GM19193 (cell line): ENCODE data around the gene PTCD2.

Experiments used
- POLR2A ChIP-seq: IDR thresholded peaks from 4 replicates; pipeline ENCODE4 v1.6.1; 2011; ENCODE audit not compliant: insufficient read depth, insufficient read length; ENCODE audit errors: extremely low read depth

Gene PTCD2

DNA sequence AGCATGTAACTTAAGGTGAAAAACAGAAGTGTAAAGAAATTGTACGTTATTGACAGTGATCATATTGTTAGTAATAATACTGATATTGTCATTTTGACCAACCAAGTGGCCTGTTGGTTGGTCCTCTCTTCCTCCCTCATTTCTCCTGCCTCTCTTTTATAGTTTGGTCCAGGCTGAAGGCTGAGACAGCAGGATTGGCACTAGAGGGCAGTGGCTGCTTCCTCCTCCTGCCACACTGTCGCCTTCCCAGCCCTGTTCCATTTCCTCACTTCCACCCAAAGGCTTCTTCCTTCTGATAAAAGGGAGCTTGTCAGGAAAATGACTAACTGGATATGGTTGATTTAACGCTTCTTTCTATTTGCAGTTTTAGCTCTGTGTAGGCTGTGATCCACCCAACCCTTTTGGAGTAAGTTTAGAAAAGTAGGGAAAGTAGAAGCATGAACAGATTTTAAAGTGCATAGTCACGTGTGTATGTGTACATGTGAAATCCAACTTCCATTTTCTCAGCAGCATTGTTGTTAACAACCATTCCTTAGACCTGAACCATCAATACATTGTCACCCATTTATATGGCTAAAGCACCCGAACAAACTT, 35.6 kb downstream of the PTCD2 start:
- TF ChIP-seq POLR2A = no peak

DNA sequence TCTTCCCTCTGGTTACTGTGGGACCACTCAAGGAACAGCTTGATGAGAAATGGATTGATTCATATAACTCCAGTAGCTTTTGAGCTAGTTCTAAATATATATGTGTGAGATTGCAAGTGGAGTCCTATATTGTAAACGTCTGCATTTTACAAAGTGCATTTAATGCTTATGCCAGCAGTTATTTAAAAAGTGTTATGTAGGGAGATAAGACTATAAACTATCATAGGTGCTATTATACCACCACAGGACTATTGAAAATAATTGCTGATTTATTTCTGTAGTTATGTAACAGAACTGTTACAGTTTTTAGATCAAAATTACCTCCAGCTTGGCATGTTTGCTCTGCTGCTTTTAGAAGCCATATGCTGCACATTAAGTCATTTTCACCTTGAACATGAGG, 36.2 kb downstream of the PTCD2 start:
- TF ChIP-seq POLR2A = no peak

GRCh38 chr5:72358925-72359324, 38.8 kb downstream of the PTCD2 start:
- TF ChIP-seq POLR2A = no peak

DNA sequence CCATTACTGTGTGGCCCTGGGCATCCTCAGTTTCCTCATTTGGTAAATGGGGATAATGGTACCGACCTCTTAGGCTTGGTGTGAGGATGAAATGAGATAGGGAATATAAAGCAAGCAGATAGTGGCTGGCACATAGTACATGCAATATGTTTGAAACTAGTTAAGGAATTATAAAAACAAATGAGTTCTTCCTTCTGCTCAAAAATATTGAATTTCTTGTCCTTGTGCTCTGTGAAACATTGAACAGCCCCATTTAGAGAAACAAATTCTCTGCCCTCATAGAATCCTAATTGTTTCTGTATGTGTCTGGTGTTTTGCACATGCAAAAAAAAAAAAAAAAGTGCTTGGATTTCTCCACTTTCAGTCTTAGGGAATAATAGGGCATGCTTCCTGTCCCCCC, 39.7 kb downstream of the PTCD2 start:
- no peak for TF ChIP-seq POLR2A

DNA sequence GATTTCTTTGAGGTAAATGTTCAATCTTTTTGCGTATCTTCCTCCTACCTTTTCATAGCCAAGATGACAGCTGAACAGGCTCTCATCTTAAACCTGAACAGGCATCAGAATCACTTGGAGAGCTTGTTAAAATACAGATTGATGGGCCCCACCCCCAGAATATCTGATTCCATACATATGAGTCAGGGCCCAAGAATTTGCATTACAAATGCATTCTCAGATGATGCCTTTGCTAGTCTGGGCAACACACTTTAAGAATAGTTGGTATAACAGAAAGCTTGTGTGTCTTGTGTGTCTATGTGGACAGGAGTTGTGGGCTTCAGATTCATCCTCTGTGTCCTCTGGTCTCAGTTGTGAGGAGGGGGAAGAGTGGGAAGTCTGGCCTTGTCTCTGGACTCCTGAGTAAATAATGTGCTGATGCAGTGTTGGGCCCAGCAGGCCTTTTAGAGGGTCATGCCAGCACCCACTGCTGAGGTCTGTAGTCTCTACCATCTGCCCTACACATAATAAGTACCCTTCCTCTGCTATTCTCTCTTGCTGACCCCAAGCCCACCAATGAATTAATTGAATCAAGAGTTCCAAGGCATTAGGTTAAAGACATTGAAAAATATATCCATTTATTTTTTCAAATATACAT, 43.1 kb downstream of the PTCD2 start:
- no peak for TF ChIP-seq POLR2A

DNA sequence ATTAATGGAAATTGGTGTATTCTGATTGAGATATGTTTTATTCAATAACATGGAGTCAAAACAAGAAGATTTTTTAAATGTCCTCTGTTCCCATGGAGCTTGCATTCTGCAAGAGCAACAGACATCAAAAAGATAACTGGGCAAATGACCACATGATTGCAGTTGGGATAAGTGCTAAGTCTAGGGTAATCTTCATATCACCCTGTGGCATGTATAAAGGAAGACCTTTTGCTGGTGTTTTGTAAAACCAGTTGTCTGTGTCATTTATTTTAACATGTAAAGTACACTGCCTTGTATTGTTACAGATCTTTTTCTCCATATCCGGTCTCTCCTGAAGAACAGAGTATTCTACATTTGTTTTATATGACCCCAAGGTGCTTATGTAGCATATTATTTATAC, 44.0 kb downstream of the PTCD2 start:
- no peak for TF ChIP-seq POLR2A

- TF ChIP-seq POLR2A = no peak
Observed at GRCh38 chr5:72364951-72365350, 44.8 kb downstream of the PTCD2 start.

DNA sequence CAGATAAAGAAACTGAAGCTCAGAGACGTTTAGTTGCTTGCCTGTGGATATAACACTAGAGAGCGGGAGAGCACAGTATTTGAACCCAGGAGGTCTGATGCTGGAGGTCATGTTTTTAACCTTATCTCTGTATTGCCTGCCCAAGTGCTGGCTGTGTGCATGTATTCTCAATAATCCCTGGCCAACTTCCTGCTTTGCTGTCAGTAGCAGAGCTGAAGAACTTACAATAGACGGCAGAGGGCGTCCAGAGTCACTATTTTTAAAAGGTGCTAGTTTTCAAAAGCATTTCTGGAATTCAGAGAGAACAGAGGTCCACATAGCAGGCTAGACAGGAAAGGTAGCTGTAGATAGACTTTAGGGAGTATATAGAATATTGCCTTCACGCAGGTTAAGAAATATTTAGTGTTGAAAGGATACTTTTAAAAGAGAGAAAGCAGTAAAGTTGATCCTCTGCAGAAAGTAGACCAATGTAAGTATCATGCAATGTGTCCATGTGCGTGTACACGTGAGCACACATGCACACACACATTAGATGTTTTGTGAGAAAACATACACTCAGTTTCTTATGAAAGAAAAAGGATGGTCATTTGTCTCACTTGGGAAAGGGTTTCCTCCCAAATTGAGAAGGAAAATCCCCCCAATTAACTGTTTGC, 46.3 kb downstream of the PTCD2 start:
- TF ChIP-seq POLR2A = no peak

- TF ChIP-seq POLR2A = no peak
Observed at GRCh38 chr5:72368271-72368670, 48.1 kb downstream of the PTCD2 start.

- TF ChIP-seq POLR2A = no peak
Observed at GRCh38 chr5:72369301-72369700, 49.1 kb downstream of the PTCD2 start.

DNA sequence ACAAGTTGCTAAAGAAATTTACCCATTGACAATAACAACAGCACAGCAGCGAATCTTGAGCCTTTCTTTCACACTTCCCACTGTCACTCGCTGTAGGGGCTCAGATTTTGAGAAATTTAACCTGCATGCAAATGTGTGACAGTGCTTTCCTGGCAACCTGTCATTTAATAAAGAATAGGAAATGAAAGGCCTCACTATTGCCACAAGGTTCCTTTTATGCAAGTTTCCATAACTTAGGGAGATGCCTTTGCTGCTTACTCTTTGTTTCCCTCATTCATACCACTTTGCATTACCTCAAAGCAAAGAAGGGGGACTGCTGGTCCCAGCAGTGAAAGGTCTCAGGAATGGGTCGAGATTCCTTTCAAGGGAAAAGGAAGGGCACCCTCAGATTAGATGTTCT, 49.5 kb downstream of the PTCD2 start:
- TF ChIP-seq POLR2A = no peak

DNA sequence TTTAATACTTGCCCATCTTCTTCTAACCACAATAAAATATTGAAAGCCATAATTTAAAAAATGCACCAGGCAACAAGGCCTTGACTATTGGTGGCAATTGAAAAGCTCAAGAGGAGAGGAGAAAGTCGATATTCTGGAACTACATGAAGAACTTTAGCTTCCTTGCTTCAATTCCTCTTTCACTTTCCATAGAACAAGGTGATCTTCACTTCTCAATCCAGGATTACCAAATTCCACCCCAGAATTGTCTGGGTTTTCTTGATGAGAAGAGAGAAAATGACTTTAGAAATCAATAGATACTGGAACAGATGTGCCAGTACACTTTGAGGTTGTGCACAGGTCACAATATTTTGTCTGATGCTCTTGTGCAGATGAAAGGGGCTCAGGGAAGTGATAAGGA, 52.2 kb downstream of the PTCD2 start:
- no peak for TF ChIP-seq POLR2A

DNA sequence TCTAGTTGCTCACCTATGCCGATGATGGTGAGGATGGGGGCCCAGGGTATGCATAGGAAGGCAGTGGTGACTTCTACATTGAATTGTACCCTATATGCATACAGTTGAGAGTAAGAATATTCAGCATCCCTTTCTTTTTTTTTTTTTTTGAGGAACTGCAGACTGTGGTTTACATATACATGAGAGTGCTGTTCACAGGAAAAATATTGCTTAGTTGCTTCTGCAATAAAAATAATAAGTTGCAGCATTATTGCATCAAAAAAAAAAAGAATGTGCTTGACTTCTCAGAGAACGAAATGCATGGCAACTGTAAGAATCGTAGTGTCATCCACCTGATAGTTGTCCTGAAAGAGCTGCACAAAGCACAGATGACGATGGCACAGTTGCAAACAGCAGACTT, 52.8 kb downstream of the PTCD2 start:
- no peak for TF ChIP-seq POLR2A

DNA sequence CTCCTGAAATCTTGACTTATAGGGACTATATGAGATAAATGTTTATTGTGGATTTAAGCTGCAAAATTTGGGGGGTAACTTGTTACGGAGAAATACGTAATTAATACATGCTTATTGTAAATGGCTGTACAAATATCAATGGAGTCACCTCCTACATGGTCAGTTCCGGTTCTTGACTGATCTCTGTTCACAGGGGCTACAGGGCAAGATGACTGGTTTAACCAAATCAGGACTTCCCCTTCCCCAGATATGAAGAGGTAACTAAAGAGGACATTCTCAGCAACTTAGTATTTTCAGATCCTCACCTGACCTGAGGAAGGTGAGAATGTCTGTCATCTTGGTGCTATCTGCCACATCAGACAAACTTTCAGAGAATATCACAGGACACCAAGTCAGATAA, 54.7 kb downstream of the PTCD2 start:
- TF ChIP-seq POLR2A = no peak

DNA sequence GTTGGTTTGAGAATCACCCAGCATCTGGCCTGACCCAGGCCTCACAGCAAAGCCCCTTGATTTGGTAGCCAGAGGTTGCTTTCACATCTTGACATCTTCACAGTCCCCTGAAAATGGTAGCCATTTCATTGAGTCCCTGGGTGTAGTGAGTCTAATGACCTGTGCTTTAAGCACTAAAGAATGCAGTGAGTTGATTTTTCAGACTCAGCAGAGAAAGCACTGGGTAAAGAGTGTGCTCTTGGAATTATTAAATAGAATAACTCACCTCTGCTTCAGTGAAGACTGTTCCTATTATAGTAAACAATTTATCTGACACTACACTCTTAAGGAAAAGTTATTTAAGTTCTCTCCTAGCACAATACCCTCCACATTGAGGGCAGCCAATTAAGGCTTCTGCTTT, 56.2 kb downstream of the PTCD2 start:
- TF ChIP-seq POLR2A = no peak

- no peak for TF ChIP-seq POLR2A
Observed at GRCh38 chr5:72377910-72378638, 57.9 kb downstream of the PTCD2 start.
